ENCODE measurements around the gene MBD3.
A peak's percentile ranks its signal among the peaks of the same experiment; 100 is the strongest.

The MBD3 gene

DNA sequence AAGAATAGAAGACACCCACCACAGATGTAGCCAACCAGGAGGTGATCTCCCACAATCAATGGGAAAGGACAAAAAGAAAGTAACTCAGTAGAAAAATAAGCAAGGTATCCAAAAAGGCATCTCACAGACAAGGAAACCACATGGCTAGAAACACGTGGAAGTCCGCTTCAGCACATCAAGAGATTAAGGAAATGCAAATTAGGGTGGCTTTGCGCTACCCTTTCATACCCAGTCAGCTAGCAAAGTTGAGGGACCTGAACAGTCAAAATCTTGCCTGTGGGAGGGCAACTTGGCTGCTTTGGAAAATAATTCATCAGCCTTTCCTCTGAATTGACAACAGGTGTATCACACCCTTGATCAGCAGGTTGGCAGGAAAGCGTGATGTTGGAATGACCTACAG, 24.2 kb upstream of the MBD3 start:
- H3K36me3 ChIP-seq (ENCODE audit: control insufficient read depth, insufficient read depth, low read length) = peaks cover 40% of the 10 kb centered on the region
- H3K27me3 ChIP-seq (ENCODE audit: control insufficient read depth, insufficient read depth, low read length) = no peaks in the 10 kb centered on the region
- no peak overlapping the region for H3K9ac ChIP-seq (ENCODE audit: low read length)
- H3K4me1 ChIP-seq (ENCODE audit: control insufficient read depth, insufficient read depth, low read length) = peaks cover 16% of the 10 kb centered on the region
- H3K4me3 ChIP-seq (ENCODE audit: low read length) = no peak overlapping the region
- H3K27ac ChIP-seq (ENCODE audit: low read depth, low read length) = peak overlapping the region; percentile 69

GRCh38 chr19:1616396-1616795, 23.7 kb upstream of the MBD3 start:
- Histone ChIP-seq H3K27ac (ENCODE audit: low read depth, low read length) (peak overlapping the region; percentile 69), H3K27me3 (ENCODE audit: control insufficient read depth, insufficient read depth, low read length) (no peaks in the 10 kb centered on the region), H3K9ac (ENCODE audit: low read length) (no peak overlapping the region), H3K4me3 (ENCODE audit: low read length) (no peak overlapping the region), H3K36me3 (ENCODE audit: control insufficient read depth, insufficient read depth, low read length) (peaks cover 40% of the 10 kb centered on the region), H3K4me1 (ENCODE audit: control insufficient read depth, insufficient read depth, low read length) (peaks cover 16% of the 10 kb centered on the region)

- peaks cover 16% of the 10 kb centered on the region for H3K4me1 ChIP-seq (ENCODE audit: control insufficient read depth, insufficient read depth, low read length)
- H3K27me3 ChIP-seq (ENCODE audit: control insufficient read depth, insufficient read depth, low read length) = no peaks in the 10 kb centered on the region
- H3K4me3 ChIP-seq (ENCODE audit: low read length) = no peak overlapping the region
- H3K9ac ChIP-seq (ENCODE audit: low read length) = no peak overlapping the region
- no peak overlapping the region for H3K27ac ChIP-seq (ENCODE audit: low read depth, low read length)
- peaks cover 42% of the 10 kb centered on the region for H3K36me3 ChIP-seq (ENCODE audit: control insufficient read depth, insufficient read depth, low read length)
Observed at GRCh38 chr19:1615156-1615765, 22.6 kb upstream of the MBD3 start.

DNA sequence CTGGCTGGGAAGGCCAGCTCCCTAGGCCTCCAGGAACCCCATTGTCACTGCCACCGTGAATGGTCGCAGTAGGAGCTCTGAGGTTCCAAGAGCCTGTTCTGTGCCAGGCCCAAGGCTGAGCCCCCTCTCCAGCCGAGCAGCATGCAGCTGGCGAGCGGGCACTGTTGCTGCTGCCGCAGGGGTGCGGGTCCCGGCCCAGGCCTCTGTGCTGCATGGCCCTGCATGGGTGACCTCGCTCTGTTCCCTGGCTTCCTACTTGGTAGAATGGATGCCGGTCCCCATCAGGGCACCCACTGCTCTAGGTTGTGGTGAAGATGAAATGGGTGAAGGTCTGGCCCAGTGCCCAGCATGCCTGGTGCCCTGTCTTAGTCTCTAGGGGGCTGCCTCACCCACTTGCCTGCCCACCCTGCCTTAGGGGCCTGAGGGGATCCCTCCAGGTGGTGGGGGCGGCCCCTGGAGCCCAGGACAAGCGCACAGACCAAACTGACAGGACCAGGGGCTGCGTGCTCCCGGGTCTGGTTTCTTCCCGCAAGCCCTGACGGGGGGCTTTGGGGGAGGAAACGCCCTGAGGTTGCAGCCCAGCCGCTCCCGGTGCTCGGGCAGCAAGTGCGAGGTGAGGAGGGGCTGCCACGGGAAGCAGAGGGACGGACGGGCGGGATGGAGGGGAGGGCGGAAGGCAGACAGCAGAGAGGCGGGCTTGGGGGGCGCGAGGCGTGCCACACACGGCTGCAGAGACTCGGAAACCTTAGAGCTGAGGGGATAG, 21.3 kb upstream of the MBD3 start:
- H3K27ac ChIP-seq (ENCODE audit: low read depth, low read length) = no peak overlapping the region
- H3K4me3 ChIP-seq (ENCODE audit: low read length) = no peak overlapping the region
- H3K4me1 ChIP-seq (ENCODE audit: control insufficient read depth, insufficient read depth, low read length) = peaks cover 16% of the 10 kb centered on the region
- H3K36me3 ChIP-seq (ENCODE audit: control insufficient read depth, insufficient read depth, low read length) = peaks cover 38% of the 10 kb centered on the region
- H3K27me3 ChIP-seq (ENCODE audit: control insufficient read depth, insufficient read depth, low read length) = no peaks in the 10 kb centered on the region
- H3K9ac ChIP-seq (ENCODE audit: low read length) = no peak overlapping the region

DNA sequence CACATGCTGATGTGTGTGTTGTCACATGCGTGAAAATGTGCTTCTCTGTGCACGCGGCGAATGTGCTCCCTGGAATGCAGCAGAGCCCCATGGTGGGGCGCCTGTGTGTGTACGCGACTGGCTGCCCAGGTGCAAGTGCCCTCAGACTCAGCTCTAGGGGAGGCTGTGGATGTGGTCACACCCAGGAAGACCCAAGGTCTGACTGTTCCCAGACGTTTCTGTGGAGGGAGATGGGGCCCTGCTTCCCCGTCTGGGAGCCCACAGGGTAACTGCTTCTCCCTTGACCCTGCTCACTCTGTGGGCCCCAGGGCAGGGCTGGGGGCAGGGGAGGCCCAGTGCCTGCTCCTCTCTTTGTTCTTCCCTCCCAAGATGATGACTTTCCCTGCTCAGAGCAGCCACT, 20.5 kb upstream of the MBD3 start:
- Histone ChIP-seq H3K9ac (ENCODE audit: low read length) (no peak overlapping the region), H3K4me3 (ENCODE audit: low read length) (no peak overlapping the region), H3K36me3 (ENCODE audit: control insufficient read depth, insufficient read depth, low read length) (peaks cover 38% of the 10 kb centered on the region), H3K4me1 (ENCODE audit: control insufficient read depth, insufficient read depth, low read length) (peaks cover 13% of the 10 kb centered on the region), H3K27me3 (ENCODE audit: control insufficient read depth, insufficient read depth, low read length) (no peaks in the 10 kb centered on the region), H3K27ac (ENCODE audit: low read depth, low read length) (no peak overlapping the region)

DNA sequence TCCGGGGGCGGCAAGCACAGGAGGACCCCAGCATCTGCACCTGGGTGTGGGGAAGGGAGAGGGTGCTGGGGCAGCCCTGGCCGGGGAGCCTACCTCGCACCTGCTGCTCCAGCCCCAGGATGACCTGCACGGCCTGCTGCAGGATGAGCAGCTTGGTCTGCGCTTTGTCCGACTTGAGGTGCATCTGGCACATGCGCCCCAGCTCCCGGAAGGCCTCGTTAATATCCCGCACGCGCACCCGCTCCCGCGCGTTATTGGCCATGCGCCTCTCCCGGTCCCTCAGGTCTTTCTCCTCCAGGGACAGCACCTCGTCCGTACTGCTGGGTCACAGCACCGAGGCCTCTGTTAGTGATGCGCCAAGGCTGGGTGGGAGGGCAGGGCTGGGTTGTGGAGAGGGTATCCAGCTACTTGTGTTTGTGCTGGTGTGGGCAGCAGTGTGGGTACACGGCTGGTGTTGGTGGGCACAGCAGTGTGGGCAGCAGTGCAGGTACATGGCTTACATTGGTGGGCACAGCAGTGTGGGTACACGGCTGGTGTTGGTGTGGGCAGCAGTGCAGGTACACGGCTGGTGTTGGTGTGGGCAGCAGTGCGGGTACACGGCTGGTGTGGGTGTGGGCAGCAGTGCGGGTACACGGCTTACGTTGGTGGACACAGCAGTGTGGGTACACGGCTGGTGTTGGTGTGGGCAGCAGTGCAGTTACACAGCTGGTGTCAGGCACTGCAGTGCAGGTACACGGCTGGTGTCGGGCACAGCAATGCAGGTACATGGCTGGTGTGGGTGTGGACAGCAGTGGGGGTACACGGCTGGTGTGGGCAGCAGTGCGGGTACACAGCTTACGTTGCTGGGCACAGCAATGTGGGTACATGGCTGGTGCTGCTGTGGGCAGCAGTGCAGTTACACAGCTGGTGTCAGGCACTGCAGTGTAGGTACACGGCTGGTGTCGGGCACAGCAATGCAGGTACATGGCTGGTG, 19.7 kb upstream of the MBD3 start:
- Histone ChIP-seq H3K4me1 (ENCODE audit: control insufficient read depth, insufficient read depth, low read length) (peaks cover 7% of the 10 kb centered on the region), H3K27me3 (ENCODE audit: control insufficient read depth, insufficient read depth, low read length) (no peaks in the 10 kb centered on the region), H3K27ac (ENCODE audit: low read depth, low read length) (no peak overlapping the region), H3K36me3 (ENCODE audit: control insufficient read depth, insufficient read depth, low read length) (peaks cover 38% of the 10 kb centered on the region), H3K9ac (ENCODE audit: low read length) (no peak overlapping the region), H3K4me3 (ENCODE audit: low read length) (no peak overlapping the region)

- Histone ChIP-seq H3K27ac (ENCODE audit: low read depth, low read length) (no peak overlapping the region), H3K9ac (ENCODE audit: low read length) (no peak overlapping the region), H3K4me1 (ENCODE audit: control insufficient read depth, insufficient read depth, low read length) (peaks cover under 1% of the 10 kb centered on the region), H3K36me3 (ENCODE audit: control insufficient read depth, insufficient read depth, low read length) (peaks cover 35% of the 10 kb centered on the region), H3K4me3 (ENCODE audit: low read length) (no peak overlapping the region), H3K27me3 (ENCODE audit: control insufficient read depth, insufficient read depth, low read length) (no peaks in the 10 kb centered on the region)
Observed at GRCh38 chr19:1611353-1611752, 18.7 kb upstream of the MBD3 start.

DNA sequence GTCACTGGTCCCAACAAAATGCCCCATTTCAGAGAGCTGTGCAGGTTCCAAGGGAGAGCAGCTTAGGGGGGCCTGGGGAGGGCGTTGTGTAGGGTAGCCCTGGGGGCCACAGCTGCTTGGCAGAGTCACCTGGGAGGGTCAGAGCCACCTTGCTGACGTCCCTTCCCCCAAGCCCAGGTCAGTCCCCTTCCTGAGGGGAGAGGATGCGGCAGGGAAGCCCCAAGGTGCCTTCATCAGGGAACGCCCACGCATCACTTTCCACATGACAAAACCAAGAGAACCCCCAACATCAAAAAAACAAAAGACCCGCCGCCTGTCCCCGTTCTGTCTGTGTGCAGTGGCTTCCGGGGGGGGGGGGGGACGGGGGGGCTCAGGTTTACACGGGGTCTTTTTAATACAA, 17.9 kb upstream of the MBD3 start:
- H3K27me3 ChIP-seq (ENCODE audit: control insufficient read depth, insufficient read depth, low read length) = no peaks in the 10 kb centered on the region
- H3K27ac ChIP-seq (ENCODE audit: low read depth, low read length) = no peak overlapping the region
- peaks cover 5% of the 10 kb centered on the region for H3K4me1 ChIP-seq (ENCODE audit: control insufficient read depth, insufficient read depth, low read length)
- H3K4me3 ChIP-seq (ENCODE audit: low read length) = no peak overlapping the region
- no peak overlapping the region for H3K9ac ChIP-seq (ENCODE audit: low read length)
- peaks cover 32% of the 10 kb centered on the region for H3K36me3 ChIP-seq (ENCODE audit: control insufficient read depth, insufficient read depth, low read length)

- Histone ChIP-seq H3K27me3 (ENCODE audit: control insufficient read depth, insufficient read depth, low read length) (no peaks in the 10 kb centered on the region), H3K27ac (ENCODE audit: low read depth, low read length) (no peak overlapping the region), H3K4me1 (ENCODE audit: control insufficient read depth, insufficient read depth, low read length) (peaks cover 5% of the 10 kb centered on the region), H3K4me3 (ENCODE audit: low read length) (no peak overlapping the region), H3K36me3 (ENCODE audit: control insufficient read depth, insufficient read depth, low read length) (peaks cover 27% of the 10 kb centered on the region), H3K9ac (ENCODE audit: low read length) (no peak overlapping the region)
Observed at GRCh38 chr19:1609680-1610474, 17.2 kb upstream of the MBD3 start.

DNA sequence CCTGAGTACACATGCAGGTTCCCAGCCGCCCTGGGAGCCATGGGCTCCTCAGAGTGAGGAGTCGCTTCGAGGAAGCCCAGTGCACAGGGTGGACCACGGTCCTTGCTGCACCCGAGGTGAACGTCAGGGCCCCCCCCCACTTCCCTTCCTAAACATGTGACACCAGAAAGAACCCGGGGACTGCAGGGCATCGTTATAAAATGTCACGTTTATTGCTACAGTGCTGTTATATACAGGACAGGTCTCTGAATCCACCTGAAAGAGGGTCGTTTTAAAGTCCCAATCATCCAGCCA, 16.4 kb upstream of the MBD3 start:
- Histone ChIP-seq H3K4me3 (ENCODE audit: low read length) (peak overlapping the region; percentile 13), H3K9ac (ENCODE audit: low read length) (no peak overlapping the region), H3K27ac (ENCODE audit: low read depth, low read length) (no peak overlapping the region), H3K27me3 (ENCODE audit: control insufficient read depth, insufficient read depth, low read length) (no peaks in the 10 kb centered on the region), H3K4me1 (ENCODE audit: control insufficient read depth, insufficient read depth, low read length) (peaks cover 7% of the 10 kb centered on the region), H3K36me3 (ENCODE audit: control insufficient read depth, insufficient read depth, low read length) (peaks cover 22% of the 10 kb centered on the region)

DNA sequence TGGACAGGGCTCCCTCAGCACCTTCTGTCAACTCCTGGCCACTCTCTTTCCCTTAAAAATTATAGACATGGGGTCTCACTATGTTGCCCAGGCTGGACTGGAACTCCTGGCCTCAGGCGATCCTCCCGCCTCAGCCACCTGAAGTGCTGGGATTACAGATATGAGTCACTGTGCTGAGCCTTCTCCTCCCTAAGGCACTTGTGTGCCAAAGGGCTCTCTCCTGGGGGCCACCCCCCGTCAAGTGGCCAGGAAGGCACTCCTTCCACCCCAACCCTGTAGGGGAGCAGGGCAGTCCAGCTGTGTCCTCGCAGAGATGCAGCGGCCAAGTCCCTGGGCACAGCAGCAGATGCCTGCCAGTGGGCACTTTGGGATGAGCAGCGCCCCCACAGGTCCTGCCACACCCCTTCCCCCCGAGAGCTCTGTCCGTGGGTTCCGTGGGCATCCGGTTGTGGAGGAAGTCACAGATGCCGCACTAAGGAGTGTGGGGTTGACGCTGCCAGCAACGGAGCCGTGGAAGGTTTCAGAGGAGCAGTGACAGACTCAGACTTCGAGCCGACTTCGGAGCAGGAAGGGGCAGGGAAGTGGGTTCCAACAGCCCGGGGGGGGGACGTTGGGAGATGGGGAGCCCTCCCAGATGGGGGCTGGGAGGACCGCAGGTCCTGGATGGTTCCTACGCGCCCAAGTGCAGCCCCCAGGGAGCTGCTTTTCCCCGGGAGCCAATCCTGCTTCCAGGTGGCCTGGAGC, 15.9 kb upstream of the MBD3 start:
- peaks cover 8% of the 10 kb centered on the region for H3K4me1 ChIP-seq (ENCODE audit: control insufficient read depth, insufficient read depth, low read length)
- no peaks in the 10 kb centered on the region for H3K27me3 ChIP-seq (ENCODE audit: control insufficient read depth, insufficient read depth, low read length)
- peaks cover 21% of the 10 kb centered on the region for H3K36me3 ChIP-seq (ENCODE audit: control insufficient read depth, insufficient read depth, low read length)
- no peak overlapping the region for H3K27ac ChIP-seq (ENCODE audit: low read depth, low read length)
- H3K9ac ChIP-seq (ENCODE audit: low read length) = no peak overlapping the region
- H3K4me3 ChIP-seq (ENCODE audit: low read length) = peak overlapping the region; percentile 13
